GM13977 (cell line): ENCODE measurements around the gene ZMAT3.

Experiments used
- DNase-seq: peaks from one replicate; pipeline ENCODE4 v3.0.0; 2012; ENCODE audit warnings: low spot score
- CTCF ChIP-seq: IDR thresholded peaks from 2 replicates; pipeline ENCODE4 v1.5.1; 2012; ENCODE audit warnings: mild to moderate bottlenecking, control low read depth; ENCODE audit not compliant: insufficient read depth; ENCODE audit errors: extremely low read depth, missing control alignments
- in situ Hi-C: fragments of 300-500 bp; cut with MboI; formaldehyde crosslinking; loops from one replicate; pipeline ENCODE4 v1.12.0; 2022; ENCODE audit warnings: low sequenced_read_pairs, low pct_unique_long_range_greater_than_20kb, mixed read lengths, inconsistent platforms; ENCODE audit not compliant: unreplicated experiment

Gene ZMAT3

GRCh38 chr3:179071027-179071322 lies 634 bp downstream of the ZMAT3 start:
- in situ Hi-C loops = no loop called here
- TF ChIP-seq CTCF = no peak
- DNase-seq = no peak

DNA sequence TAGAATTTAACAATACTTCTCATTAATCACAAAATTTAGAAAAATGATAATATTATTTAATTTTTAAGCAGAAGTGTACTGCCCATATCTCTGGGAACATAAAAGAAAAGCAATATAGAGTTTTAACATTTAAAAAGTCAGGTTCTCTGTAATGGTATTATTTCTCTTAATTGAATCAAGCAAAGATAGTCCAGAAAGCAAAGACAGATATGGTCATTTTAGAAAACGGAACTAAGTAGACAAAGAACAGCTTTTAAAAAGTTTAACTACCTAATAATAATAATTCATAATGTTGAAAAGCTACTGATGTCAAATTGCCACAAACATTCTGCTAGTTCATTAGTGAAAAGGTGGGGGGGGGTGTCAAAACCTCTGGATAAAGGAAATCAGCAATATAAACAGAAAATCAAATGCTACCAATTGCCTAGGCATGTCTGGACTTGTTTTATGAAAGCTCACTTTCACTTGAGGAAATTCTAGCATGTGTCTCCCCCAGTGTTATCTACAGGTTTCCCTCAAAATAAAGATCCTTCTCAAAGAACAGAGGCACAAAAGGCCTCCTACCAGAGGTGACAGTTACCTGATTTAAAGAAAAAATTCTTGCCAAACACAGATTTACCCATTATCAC lies 1.7 kb downstream of the ZMAT3 start:
- DNase-seq = no peak
- in situ Hi-C loops = no loop called here
- no peak for TF ChIP-seq CTCF

DNA sequence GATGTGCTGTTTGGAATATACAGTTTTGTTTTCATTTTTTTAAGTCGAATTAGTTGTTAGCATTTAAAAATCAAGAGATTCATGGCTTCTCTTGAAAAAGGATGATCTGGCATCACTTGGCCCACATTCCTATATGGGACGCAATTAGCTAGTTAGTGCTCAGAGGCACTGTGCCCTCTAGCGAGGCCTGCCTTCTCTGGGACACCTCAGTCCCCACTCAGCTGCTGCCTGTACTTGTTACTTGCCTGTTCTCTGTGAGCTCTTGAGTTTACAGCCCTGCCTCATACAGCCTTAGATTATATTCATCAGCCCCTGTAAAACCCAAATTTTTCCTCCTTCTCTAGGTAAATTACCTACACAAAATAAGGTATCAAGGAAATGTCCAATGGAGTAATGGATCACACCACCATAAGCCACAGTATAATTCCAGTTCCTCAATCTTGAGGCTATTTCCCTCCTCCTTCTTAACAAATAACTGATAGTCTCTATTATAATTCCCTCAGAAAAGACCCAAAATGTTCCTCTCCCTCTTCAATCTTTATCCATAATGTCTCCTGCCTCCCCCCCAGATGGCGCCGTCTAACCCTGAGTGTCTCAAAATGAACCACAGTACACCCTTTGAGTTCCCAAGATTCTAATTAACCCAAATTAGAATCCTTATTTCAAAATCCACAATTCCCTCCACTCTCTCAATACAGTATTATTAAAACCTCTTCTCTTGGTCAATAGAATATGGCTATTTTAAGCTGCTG lies 2.7 kb downstream of the ZMAT3 start:
- in situ Hi-C loops = no loop called here
- DNase-seq = peak; percentile 39
- TF ChIP-seq CTCF = peak; percentile 70

DNA sequence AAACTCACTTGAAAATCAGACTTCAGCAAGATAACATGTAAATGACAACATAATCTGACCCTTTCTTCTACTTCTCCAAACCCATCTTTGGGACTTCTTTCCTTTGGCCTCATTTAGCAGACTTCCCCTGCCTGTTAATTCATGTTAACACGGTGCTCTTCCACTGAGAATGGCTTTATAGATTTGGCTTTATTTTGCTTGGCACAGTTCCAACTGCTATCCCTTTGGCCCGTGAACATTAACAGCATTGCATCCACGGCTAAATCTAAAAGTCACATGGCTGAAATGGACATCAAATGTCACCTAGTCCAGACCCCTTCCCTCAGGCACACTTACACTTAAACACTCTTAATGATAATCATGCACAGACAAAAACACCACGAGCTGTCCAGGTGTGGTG lies 3.8 kb downstream of the ZMAT3 start:
- no peak for TF ChIP-seq CTCF
- DNase-seq = no peak
- in situ Hi-C loops = no loop called here

GRCh38 chr3:179067291-179067690 lies 4.3 kb downstream of the ZMAT3 start:
- in situ Hi-C loops = no loop called here
- TF ChIP-seq CTCF = no peak
- no peak for DNase-seq

- no peak for DNase-seq
- no peak for TF ChIP-seq CTCF
- in situ Hi-C loops = no loop called here
These were observed 7.6 kb downstream of the ZMAT3 start for GRCh38 chr3:179063945-179064560.
